ENCODE results near the gene SYNPO2. TPM values are rescaled to one million over a fixed set of nuclear protein-coding genes. Genes with fewer than 3 reads are reported as not detected.

SYNPO2 gene
- total and polyA plus RNA-seq, 2 of the 13 experiments (the other 11 are each of a cell fraction or from before 2014, with no cell fraction given) = not detected

DNA sequence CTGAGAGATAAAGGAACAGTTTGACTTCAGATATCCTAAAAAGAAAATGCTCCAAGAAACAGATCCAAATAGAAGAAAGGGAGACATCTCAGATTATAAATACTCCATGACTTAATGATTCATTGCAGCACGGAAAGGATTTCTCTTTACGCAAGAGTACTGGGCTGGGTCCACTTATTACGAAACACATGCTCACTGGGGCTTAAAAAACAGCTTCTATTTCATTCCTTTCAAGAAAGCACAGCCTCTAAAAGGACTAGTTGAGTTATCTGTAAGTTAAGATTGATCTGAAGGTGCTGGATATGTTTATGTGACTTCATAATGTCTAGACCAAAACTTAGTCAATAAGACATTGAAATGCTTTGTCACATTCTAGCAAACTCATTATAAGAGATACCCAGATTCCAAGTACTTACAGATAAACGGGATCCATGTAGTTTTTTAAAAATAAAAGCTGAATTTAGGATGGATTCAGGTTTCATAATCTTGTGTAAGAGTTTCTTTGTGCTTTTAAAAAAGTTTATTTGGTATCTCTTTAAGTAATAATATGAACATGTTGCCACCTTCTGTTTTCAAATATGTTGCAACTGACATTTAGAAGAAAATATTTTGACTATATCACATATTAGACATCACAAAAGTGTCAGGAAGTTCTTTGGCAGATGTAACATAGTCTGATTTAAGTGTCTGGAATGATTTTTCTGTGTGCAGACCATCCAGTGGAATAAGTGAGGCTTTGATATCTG is 137.4 kb downstream of the SYNPO2 start:
- ChIA-PET CTCF (ENCODE audit: low intra/inter-chr PET ratio, low total read pairs) (no interaction called here), POLR2A (no interaction called here)
- in situ Hi-C loops (cut with HindIII; ENCODE audit: extremely low pct_ligation_motif_present, low pct_unique_long_range_greater_than_20kb) (no loop called here), intact Hi-C loops (cut with micrococcal nuclease; ENCODE audit: unreplicated experiment) (no loop called here)
- TF ChIP-seq ZFX (CRISPR knock-in tag; IDR thresholded peaks at IDR 0.05; ENCODE audit: low read depth) (no peak), ATF7-NPFF (CRISPR knock-in tag; IDR thresholded peaks at IDR 0.05; ENCODE audit: low read depth) (no peak), CEBPB (IDR thresholded peaks at IDR 0.05; ENCODE audit: borderline replicate concordance, low read depth, low read length) (peak; percentile 81), SETDB1 (CRISPR knock-in tag; IDR thresholded peaks at IDR 0.05; ENCODE audit: borderline replicate concordance) (no peak), CEBPG (CRISPR knock-in tag; IDR thresholded peaks at IDR 0.05) (0 out of 2 replicates have a peak, but pooled peaks have one; percentile 19)
- TF ChIP-seq, protein P1, sequence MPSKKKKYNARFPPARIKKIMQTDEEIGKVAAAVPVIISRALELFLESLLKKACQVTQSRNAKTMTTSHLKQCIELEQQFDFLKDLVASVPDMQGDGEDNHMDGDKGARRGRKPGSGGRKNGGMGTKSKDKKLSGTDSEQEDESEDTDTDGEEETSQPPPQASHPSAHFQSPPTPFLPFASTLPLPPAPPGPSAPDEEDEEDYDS (CRISPR knock-in tag; IDR thresholded peaks at IDR 0.05) = no peak
- ATAC-seq (no peak), FAIRE-seq (no peak), DNase-seq (ENCODE audit: low spot score) (no peak)
- H3K9me3 ChIP-seq (ENCODE audit: low read length) = no peaks in the 10 kb centered on the region
- H3K27ac ChIP-seq (ENCODE audit: extremely low read length, insufficient read depth, low read length) = no peak overlapping the region
- WGBS (ENCODE audit: low lambda C conversion rate) = 11% methylated on average over 4 of the region's 4 CpGs
- no peak overlapping the region for H3K9ac ChIP-seq (ENCODE audit: insufficient read depth, low read depth, low read length)
- no peaks in the 10 kb centered on the region for H3K36me3 ChIP-seq (replicated peaks in 1 of 2; ENCODE audit: control insufficient read depth in 1 of 2, insufficient read depth in 2 of 2, low read length in 2 of 2)
- H4K20me1 ChIP-seq (ENCODE audit: insufficient read depth, low read length) = no peaks in the 10 kb centered on the region
- no peaks in the 10 kb centered on the region for H3K4me1 ChIP-seq (ENCODE audit: insufficient read depth, low read length)
- H3K27me3 ChIP-seq (ENCODE audit: control insufficient read depth in 1 of 2, insufficient read depth in 2 of 2, low read length in 2 of 2) = peaks cover 0 to 12% of the 10 kb centered on the region in 2 experiments; a peak in 1 of 5 replicates
- H3K79me2 ChIP-seq (ENCODE audit: insufficient read depth, low read length) = no peaks in the 10 kb centered on the region
- H3K4me3 ChIP-seq (replicated peaks in 1 of 3; ENCODE audit: insufficient read depth in 1 of 3, low read depth in 2 of 3, low read length in 3 of 3) = no peak overlapping the region
- no TSS peak for BruUV-seq (replicated peaks)
- no peak overlapping the region for H2AFZ ChIP-seq (ENCODE audit: low read length)
- H3K4me2 ChIP-seq (ENCODE audit: low read depth, low read length) = no peak overlapping the region

DNA sequence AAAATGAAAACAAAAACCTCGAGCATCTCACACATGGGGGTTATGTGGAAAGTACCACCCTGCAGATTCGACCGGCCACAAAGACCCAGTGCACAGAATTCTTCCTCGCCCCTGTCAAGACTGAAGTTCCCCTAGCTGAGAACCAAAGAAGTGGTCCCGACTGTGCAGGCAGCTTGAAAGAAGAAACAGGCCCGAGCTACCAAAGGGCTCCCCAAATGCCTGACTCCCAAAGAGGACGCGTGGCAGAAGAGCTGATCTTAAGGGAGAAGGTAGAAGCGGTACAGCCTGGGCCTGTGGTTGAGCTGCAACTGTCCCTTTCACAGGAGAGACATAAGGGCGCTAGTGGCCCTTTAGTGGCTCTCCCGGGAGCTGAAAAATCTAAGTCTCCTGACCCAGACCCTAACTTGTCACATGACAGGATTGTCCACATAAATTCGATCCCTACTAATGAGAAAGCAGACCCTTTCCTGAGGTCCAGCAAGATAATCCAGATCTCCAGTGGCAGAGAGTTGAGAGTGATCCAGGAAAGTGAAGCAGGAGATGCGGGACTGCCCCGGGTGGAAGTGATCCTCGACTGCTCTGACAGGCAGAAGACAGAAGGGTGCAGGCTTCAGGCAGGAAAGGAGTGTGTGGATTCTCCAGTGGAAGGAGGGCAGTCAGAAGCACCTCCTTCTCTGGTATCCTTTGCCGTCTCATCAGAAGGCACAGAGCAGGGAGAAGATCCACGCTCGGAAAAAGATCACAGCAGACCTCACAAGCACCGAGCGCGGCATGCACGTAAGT is 138.2 kb downstream of the SYNPO2 start:
- H4K20me1 ChIP-seq (ENCODE audit: insufficient read depth, low read length) = no peaks in the 10 kb centered on the region
- no peak overlapping the region for H3K9ac ChIP-seq (ENCODE audit: insufficient read depth, low read depth, low read length)
- no peak for DNase-seq (ENCODE audit: low spot score)
- H3K4me2 ChIP-seq (ENCODE audit: low read depth, low read length) = no peak overlapping the region
- ATAC-seq = peak; percentile 60
- no peak overlapping the region for H2AFZ ChIP-seq (ENCODE audit: low read length)
- no peak for FAIRE-seq
- in situ Hi-C loops (cut with HindIII; ENCODE audit: extremely low pct_ligation_motif_present, low pct_unique_long_range_greater_than_20kb) (no loop called here), intact Hi-C loops (cut with micrococcal nuclease; ENCODE audit: unreplicated experiment) (no loop called here)
- no peaks in the 10 kb centered on the region for H3K79me2 ChIP-seq (ENCODE audit: insufficient read depth, low read length)
- ChIA-PET CTCF (ENCODE audit: low intra/inter-chr PET ratio, low total read pairs) (no interaction called here), POLR2A (no interaction called here)
- no peak overlapping the region for H3K27ac ChIP-seq (ENCODE audit: extremely low read length, insufficient read depth, low read length)
- no peaks in the 10 kb centered on the region for H3K4me1 ChIP-seq (ENCODE audit: insufficient read depth, low read length)
- H3K9me3 ChIP-seq (ENCODE audit: low read length) = no peaks in the 10 kb centered on the region
- H3K4me3 ChIP-seq (replicated peaks in 1 of 3; ENCODE audit: insufficient read depth in 1 of 3, low read depth in 2 of 3, low read length in 3 of 3) = no peak overlapping the region
- BruUV-seq (replicated peaks) = no TSS peak
- H3K27me3 ChIP-seq (ENCODE audit: control insufficient read depth in 1 of 2, insufficient read depth in 2 of 2, low read length in 2 of 2) = peaks cover 0 to 18% of the 10 kb centered on the region in 2 experiments; a peak in 1 of 5 replicates
- WGBS (ENCODE audit: low lambda C conversion rate) = 62% methylated on average over 21 of the region's 22 CpGs
- H3K36me3 ChIP-seq (replicated peaks in 1 of 2; ENCODE audit: control insufficient read depth in 1 of 2, insufficient read depth in 2 of 2, low read length in 2 of 2) = no peaks in the 10 kb centered on the region
- no peak for TF ChIP-seq THYN1 (CRISPR knock-in tag; IDR thresholded peaks at IDR 0.05; ENCODE audit: borderline replicate concordance, low read depth)
- no peak for TF ChIP-seq GABPB1 (CRISPR knock-in tag; IDR thresholded peaks at IDR 0.05)
- no peak for TF ChIP-seq ZNF746 (CRISPR knock-in tag; IDR thresholded peaks at IDR 0.05)
- TF ChIP-seq, protein P2, sequence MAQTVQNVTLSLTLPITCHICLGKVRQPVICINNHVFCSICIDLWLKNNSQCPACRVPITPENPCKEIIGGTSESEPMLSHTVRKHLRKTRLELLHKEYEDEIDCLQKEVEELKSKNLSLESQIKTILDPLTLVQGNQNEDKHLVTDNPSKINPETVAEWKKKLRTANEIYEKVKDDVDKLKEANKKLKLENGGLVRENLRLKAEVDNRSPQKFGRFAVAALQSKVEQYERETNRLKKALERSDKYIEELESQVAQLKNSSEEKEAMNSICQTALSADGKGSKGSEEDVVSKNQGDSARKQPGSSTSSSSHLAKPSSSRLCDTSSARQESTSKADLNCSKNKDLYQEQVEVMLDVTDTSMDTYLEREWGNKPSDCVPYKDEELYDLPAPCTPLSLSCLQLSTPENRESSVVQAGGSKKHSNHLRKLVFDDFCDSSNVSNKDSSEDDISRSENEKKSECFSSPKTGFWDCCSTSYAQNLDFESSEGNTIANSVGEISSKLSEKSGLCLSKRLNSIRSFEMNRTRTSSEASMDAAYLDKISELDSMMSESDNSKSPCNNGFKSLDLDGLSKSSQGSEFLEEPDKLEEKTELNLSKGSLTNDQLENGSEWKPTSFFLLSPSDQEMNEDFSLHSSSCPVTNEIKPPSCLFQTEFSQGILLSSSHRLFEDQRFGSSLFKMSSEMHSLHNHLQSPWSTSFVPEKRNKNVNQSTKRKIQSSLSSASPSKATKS (CRISPR knock-in tag; IDR thresholded peaks at IDR 0.05) = no peak
- TF ChIP-seq, protein P3, sequence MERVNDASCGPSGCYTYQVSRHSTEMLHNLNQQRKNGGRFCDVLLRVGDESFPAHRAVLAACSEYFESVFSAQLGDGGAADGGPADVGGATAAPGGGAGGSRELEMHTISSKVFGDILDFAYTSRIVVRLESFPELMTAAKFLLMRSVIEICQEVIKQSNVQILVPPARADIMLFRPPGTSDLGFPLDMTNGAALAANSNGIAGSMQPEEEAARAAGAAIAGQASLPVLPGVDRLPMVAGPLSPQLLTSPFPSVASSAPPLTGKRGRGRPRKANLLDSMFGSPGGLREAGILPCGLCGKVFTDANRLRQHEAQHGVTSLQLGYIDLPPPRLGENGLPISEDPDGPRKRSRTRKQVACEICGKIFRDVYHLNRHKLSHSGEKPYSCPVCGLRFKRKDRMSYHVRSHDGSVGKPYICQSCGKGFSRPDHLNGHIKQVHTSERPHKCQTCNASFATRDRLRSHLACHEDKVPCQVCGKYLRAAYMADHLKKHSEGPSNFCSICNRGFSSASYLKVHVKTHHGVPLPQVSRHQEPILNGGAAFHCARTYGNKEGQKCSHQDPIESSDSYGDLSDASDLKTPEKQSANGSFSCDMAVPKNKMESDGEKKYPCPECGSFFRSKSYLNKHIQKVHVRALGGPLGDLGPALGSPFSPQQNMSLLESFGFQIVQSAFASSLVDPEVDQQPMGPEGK (CRISPR knock-in tag; IDR thresholded peaks at IDR 0.05) = no peak

All from HepG2 (cell line).